ENCODE data around the gene GHRL.

DNA sequence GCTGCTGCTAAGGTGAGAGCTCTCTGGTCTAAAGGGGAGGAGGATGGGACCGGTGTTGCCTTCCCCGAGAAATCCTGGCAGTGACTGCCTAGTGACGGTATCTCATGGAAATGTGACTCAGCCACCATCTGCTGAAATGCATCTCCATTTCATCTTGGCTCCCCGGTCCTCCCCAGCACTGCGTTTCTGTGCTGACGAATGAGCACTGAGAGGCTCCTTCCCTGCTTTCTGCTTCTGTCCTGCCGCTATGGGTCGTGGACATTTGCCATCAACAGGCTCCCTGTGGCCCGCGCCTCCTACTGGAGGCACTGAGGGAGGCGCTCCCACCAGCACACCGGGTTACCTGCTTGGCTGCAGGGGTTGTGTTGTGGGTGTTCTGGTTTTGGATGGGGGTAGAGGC is 41.7 kb upstream of the GHRL start:
- TF ChIP-seq EZH2 (IDR thresholded peaks at IDR 0.05) (no peak), EZH2phosphoT487 (IDR thresholded peaks at IDR 0.05) (no peak)
- TF ChIP-seq, protein P1, sequence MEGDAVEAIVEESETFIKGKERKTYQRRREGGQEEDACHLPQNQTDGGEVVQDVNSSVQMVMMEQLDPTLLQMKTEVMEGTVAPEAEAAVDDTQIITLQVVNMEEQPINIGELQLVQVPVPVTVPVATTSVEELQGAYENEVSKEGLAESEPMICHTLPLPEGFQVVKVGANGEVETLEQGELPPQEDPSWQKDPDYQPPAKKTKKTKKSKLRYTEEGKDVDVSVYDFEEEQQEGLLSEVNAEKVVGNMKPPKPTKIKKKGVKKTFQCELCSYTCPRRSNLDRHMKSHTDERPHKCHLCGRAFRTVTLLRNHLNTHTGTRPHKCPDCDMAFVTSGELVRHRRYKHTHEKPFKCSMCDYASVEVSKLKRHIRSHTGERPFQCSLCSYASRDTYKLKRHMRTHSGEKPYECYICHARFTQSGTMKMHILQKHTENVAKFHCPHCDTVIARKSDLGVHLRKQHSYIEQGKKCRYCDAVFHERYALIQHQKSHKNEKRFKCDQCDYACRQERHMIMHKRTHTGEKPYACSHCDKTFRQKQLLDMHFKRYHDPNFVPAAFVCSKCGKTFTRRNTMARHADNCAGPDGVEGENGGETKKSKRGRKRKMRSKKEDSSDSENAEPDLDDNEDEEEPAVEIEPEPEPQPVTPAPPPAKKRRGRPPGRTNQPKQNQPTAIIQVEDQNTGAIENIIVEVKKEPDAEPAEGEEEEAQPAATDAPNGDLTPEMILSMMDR (IDR thresholded peaks at IDR 0.05) = peak; percentile 50
